Endothelial cell of umbilical vein (primary cell): ENCODE results near the gene HPSE2. TPM values are rescaled to one million over a fixed set of nuclear protein-coding genes. Genes with fewer than 3 reads are reported as not detected.
"Not testable (repeated sequence)": the region's sequence is repeated elsewhere in the genome, so short reads cannot be mapped to it uniquely, and the experiment has no call there.

Experiments
- BruUV-seq: library from RNA; stranded (reverse); fragments of 400-500 nt; replicated peaks from 2 replicates; lab custom pipeline; 2021; lab: Mats Ljungman, UMichigan
- CTCF ChIA-PET: fragments of 300-600, 350-600 bp; sonication (Branson Sonifier 250); formaldehyde crosslinking; loops from one replicate; lab custom pipeline; 2021; ENCODE audit warnings: antibody characterized with exemption, inconsistent platforms; lab: Charles Lee
- POLR2A ChIA-PET: fragments of 300-600, 350-600 bp; sonication (Branson Sonifier 250); formaldehyde crosslinking; loops from one replicate; lab custom pipeline; 2021; ENCODE audit warnings: antibody characterized with exemption, inconsistent platforms; lab: Charles Lee
- DNase-seq: peaks from one replicate; pipeline ENCODE4 v3.0.0-alpha.2; 2011; ENCODE audit warnings: low read depth, low spot score
- FAIRE-seq: peaks from 2 replicates; lab custom pipeline; 2011; peaks lifted over from hg19 to GRCh38; lab: Jason Lieb, UNC
- H2AFZ ChIP-seq: 2 replicates; pipeline ENCODE4 v1.6.0; 2012; ENCODE audit warnings: low read depth, low read length, control low read depth, inconsistent platforms
- H3K27ac ChIP-seq: 2 replicates; pipeline ENCODE4 v1.5.1; 2011; ENCODE audit warnings: low read depth, mild to moderate bottlenecking, control low read depth, low read length, moderate library complexity; ENCODE audit not compliant: insufficient read depth
- H3K27me3 ChIP-seq, 2 experiments: 2 replicates each; pipeline versions ENCODE4 v1.6.0 to v1.6.1; 2011; ENCODE audit warnings: low read length in 2 of 2, mixed read lengths in 1 of 2; ENCODE audit not compliant: control insufficient read depth in 2 of 2, insufficient read depth in 2 of 2
- H3K36me3 ChIP-seq, 2 experiments: 2 replicates in 1 of 2; 3 replicates in 1 of 2; pipeline ENCODE4 v1.5.1; 2011; ENCODE audit warnings: low read length in 2 of 2, mild to moderate bottlenecking in 1 of 2, moderate library complexity in 1 of 2; ENCODE audit not compliant: control insufficient read depth in 2 of 2, insufficient read depth in 2 of 2; ENCODE audit errors: extremely low read depth in 1 of 2
- H3K4me1 ChIP-seq: 3 replicates; pipeline ENCODE4 v1.5.1; 2011; ENCODE audit warnings: mild to moderate bottlenecking, low read length; ENCODE audit not compliant: control insufficient read depth, insufficient read depth; ENCODE audit errors: extremely low read depth
- H3K4me2 ChIP-seq: 2 replicates; pipeline ENCODE4 v1.6.1; 2011; ENCODE audit warnings: low read length, control low read depth, mixed read lengths; ENCODE audit not compliant: insufficient read depth
- H3K4me3 ChIP-seq, 3 experiments: fragments of 200-600 bp in 1 of 3; sonication (generic), shearing (Covaris generic) in 1 of 3; replicated peaks in 1 of 3; 2 replicates each; pipeline ENCODE4 v1.5.1; 2011 to 2016; ENCODE audit warnings: control low read depth in 3 of 3, low read length in 3 of 3, mild to moderate bottlenecking in 2 of 3, inconsistent platforms in 1 of 3, low read depth in 1 of 3, moderate library complexity in 1 of 3; ENCODE audit not compliant: insufficient read depth in 1 of 3
- H3K79me2 ChIP-seq: 2 replicates; pipeline ENCODE4 v1.6.0; 2012; ENCODE audit warnings: low read length, inconsistent platforms; ENCODE audit not compliant: control insufficient read depth, insufficient read depth
- H3K9ac ChIP-seq: replicated peaks from 2 replicates; pipeline ENCODE3; 2011; ENCODE audit warnings: low read length, control low read depth; ENCODE audit not compliant: insufficient read depth; ENCODE audit errors: extremely low read depth
- H3K9me1 ChIP-seq: replicated peaks from 3 replicates; pipeline ENCODE4 v1.6.0; 2011; ENCODE audit warnings: mild to moderate bottlenecking, low read length; ENCODE audit not compliant: control insufficient read depth, insufficient read depth; ENCODE audit errors: extremely low read depth
- H3K9me3 ChIP-seq: replicated peaks from 2 replicates; pipeline ENCODE4 v1.5.1; 2012; ENCODE audit warnings: low read length, inconsistent platforms; ENCODE audit not compliant: control insufficient read depth, insufficient read depth
- H4K20me1 ChIP-seq: replicated peaks from 2 replicates; pipeline ENCODE3; 2011; ENCODE audit warnings: mild to moderate bottlenecking, low read length; ENCODE audit not compliant: control insufficient read depth, insufficient read depth; ENCODE audit errors: extremely low read depth
- EZH2 ChIP-seq: IDR thresholded peaks from 2 replicates; pipeline ENCODE4 v1.6.1; 2012; ENCODE audit warnings: borderline replicate concordance, low read depth, mild to moderate bottlenecking, moderate library complexity, low read length, inconsistent platforms; ENCODE audit not compliant: severe bottlenecking
- GATA2 ChIP-seq: IDR thresholded peaks from 2 replicates; pipeline ENCODE4 v1.7.0; 2011; ENCODE audit warnings: low read depth, mild to moderate bottlenecking, moderate library complexity, mixed read lengths, low read length; ENCODE audit not compliant: insufficient read length, insufficient read depth
- JUN ChIP-seq: IDR thresholded peaks from 2 replicates; pipeline ENCODE4 v1.6.1; 2011; ENCODE audit warnings: borderline replicate concordance, low read depth; ENCODE audit not compliant: insufficient read length, insufficient read depth
- POLR2A ChIP-seq: IDR thresholded peaks from 2 replicates; pipeline ENCODE4 v1.6.1; 2012; ENCODE audit warnings: low read depth, mild to moderate bottlenecking, control low read depth, low read length
- dilution Hi-C: fragments of 300-500 bp; cut with MboI; formaldehyde crosslinking; loops from one replicate; pipeline ENCODE4 v1.15.0; 2019; ENCODE audit warnings: low sequenced_read_pairs; ENCODE audit not compliant: extremely low pct_ligation_motif_present
- intact Hi-C: fragments of 100-400 bp; cut with micrococcal nuclease; formaldehyde crosslinking; loops from one replicate; pipeline ENCODE4 v1.10.0; 2022
- polyA plus RNA-seq, 4 experiments: library from polyadenylated mRNA; depleted of rRNA in 3 of 4; stranded (reverse) in 3 of 4; unstranded in 1 of 4; fragments of >200 nt; gene quantifications; 2 replicates each; pipeline versions ENCODE4 v1.2.1 to v1.2.3, GENCODE V29; 2011 to 2012; ENCODE audit warnings: missing spikeins in 1 of 4
- total RNA-seq: library from RNA; stranded (reverse); gene quantifications from 2 replicates; pipeline ENCODE4 v1.2.3, GENCODE V29; 2021
- TF ChIP-seq, protein P1 (sequence below), 2 donors: IDR thresholded peaks; 1 replicate in 1 of 2; 2 replicates in 1 of 2; pipeline ENCODE4 v1.5.1; 2011; ENCODE audit warnings: low read length in 2 of 2, mild to moderate bottlenecking in 2 of 2, moderate library complexity in 2 of 2, control low read depth in 1 of 2, inconsistent platforms in 1 of 2, low read depth in 1 of 2; ENCODE audit not compliant: insufficient read depth in 1 of 2; ENCODE audit errors: extremely low read depth in 1 of 2
- TF ChIP-seq, protein P2 (sequence below): IDR thresholded peaks from 2 replicates; pipeline ENCODE4 v1.6.1; 2011; ENCODE audit not compliant: insufficient read depth, insufficient read length

The HPSE2 gene
- total and polyA plus RNA-seq, 2 donors (not counting 3 experiments of a cell fraction or from before 2014, with no cell fraction given), result not detected

DNA sequence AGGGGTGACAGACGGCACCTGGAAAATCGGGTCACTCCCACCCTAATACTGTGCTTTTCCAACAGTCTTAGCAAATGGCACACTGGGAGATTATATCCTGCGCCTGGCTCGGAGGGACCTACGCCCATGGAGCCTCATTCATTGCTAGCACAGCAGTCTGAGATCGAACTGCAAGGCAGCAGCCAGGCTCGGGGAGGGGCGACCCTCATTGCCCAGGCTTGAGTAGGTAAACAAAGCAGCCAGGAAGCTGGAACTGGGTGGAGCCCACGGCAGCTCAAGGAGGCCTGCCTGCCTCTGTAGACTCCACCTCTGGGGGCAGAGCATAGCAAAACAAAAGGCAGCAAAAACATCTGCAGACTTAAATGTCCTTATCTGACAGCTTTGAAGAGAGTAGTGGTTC lies 251.9 kb downstream of the HPSE2 start:
- H4K20me1 ChIP-seq, H3K36me3 ChIP-seq, CTCF ChIA-PET, H3K9ac ChIP-seq, BruUV-seq, DNase-seq, intact Hi-C loops, H3K27me3 ChIP-seq, H3K9me3 ChIP-seq, H2AFZ ChIP-seq, H3K4me2 ChIP-seq, dilution Hi-C loops, H3K79me2 ChIP-seq, H3K4me3 ChIP-seq, H3K4me1 ChIP-seq, H3K27ac ChIP-seq, H3K9me1 ChIP-seq, POLR2A ChIA-PET, FAIRE-seq: not testable (repeated sequence)

DNA sequence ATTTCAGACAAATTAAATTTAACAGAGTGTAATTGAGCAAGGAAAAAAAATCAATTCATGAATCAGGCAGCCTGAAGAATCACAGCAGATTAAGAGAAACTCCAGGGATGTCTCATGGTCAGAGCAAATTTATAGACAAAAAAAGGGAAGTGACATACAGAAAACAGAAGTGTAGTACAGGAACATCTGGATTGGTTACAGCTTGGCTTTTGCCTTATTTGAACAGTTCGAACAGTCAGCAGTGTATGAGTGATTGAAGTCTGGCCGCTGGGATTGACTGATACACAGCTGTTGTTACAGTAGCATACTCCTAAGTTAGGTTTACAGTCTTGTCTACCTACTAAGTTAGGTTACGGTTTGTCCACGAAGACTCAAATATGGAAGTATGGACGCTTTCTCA lies 255.3 kb downstream of the HPSE2 start:
- intact Hi-C loops, result no loop called here

More for the DNA sequence above, 255.3 kb downstream of the HPSE2 start:
- Histone ChIP-seq H3K4me3 (no peak overlapping the region), H3K27ac (no peak overlapping the region), H3K9ac (no peak overlapping the region), H3K9me3 (peaks cover 4% of the 10 kb centered on the region), H3K27me3 (no peaks in the 10 kb centered on the region), H3K4me2 (no peak overlapping the region), H3K4me1 (no peaks in the 10 kb centered on the region), H4K20me1 (no peaks in the 10 kb centered on the region), H3K9me1 (no peaks in the 10 kb centered on the region), H2AFZ (no peak overlapping the region), H3K36me3 (no peaks in the 10 kb centered on the region), H3K79me2 (no peaks in the 10 kb centered on the region)
- TF ChIP-seq JUN (no peak), GATA2 (no peak), POLR2A (no peak), EZH2 (no peak)
- TF ChIP-seq, protein P1, sequence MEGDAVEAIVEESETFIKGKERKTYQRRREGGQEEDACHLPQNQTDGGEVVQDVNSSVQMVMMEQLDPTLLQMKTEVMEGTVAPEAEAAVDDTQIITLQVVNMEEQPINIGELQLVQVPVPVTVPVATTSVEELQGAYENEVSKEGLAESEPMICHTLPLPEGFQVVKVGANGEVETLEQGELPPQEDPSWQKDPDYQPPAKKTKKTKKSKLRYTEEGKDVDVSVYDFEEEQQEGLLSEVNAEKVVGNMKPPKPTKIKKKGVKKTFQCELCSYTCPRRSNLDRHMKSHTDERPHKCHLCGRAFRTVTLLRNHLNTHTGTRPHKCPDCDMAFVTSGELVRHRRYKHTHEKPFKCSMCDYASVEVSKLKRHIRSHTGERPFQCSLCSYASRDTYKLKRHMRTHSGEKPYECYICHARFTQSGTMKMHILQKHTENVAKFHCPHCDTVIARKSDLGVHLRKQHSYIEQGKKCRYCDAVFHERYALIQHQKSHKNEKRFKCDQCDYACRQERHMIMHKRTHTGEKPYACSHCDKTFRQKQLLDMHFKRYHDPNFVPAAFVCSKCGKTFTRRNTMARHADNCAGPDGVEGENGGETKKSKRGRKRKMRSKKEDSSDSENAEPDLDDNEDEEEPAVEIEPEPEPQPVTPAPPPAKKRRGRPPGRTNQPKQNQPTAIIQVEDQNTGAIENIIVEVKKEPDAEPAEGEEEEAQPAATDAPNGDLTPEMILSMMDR (IDR thresholded peaks at IDR 0.05; ENCODE audit: extremely low read depth in 1 of 2, insufficient read depth in 1 of 2, low read depth in 1 of 2, low read length in 2 of 2), result no peak
- TF ChIP-seq, protein P2, sequence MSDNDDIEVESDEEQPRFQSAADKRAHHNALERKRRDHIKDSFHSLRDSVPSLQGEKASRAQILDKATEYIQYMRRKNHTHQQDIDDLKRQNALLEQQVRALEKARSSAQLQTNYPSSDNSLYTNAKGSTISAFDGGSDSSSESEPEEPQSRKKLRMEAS, result no peak
- no peak for FAIRE-seq
- BruUV-seq, result no TSS peak
- CTCF ChIA-PET, result no interaction called here
- DNase-seq, result no peak
- dilution Hi-C loops, result no loop called here
- POLR2A ChIA-PET, result no interaction called here
